Hematopoietic multipotent progenitor cell (in vitro differentiated cells): Measurements from ENCODE around the gene POPDC2. TPM values are rescaled to one million over a fixed set of nuclear protein-coding genes. Genes with fewer than 3 reads are reported as not detected.
A peak's percentile ranks its signal among the peaks of the same experiment; 100 is the strongest.
"Not testable (repeated sequence)": the region's sequence is repeated elsewhere in the genome, so short reads cannot be mapped to it uniquely, and the experiment has no call there.

ENCODE experiments used
- DNase-seq, 3 donors: peaks; one replicate each; pipeline ENCODE4 v3.0.0-alpha.2; 2011 to 2015; ENCODE audit warnings: low read depth in 2 of 3, low spot score in 2 of 3
- total RNA-seq: library from RNA; depleted of rRNA; stranded (reverse); fragments of >200 nt; gene quantifications from one replicate; pipeline ENCODE4 v1.2.3, GENCODE V29; 2012

POPDC2 gene
- total RNA-seq = 0.54 TPM

GRCh38 chr3:119660474-119661440, at the start of gene POPDC2:
Gene POPDC2 (minus strand): TSS chr3:119660589. CDS start chr3:119660423, 166 bp downstream.
- DNase-seq = no peak

GRCh38 chr3:119703820-119704531, 43.6 kb upstream of the POPDC2 start:
- DNase-seq = no peak

- DNase-seq = peak; percentile 49 to 84 (median 79)
Measured at GRCh38 chr3:119702530-119703527, 42.4 kb upstream of the POPDC2 start, which contains the start of gene CFAP91. Gene CFAP91 (plus strand): TSS chr3:119703022. CDS start chr3:119703099, 77 bp downstream.

- DNase-seq = peak in 1 of 3 donors; percentile 34
Measured at GRCh38 chr3:119700920-119701734, 40.7 kb upstream of the POPDC2 start.

GRCh38 chr3:119700269-119700919, 40.0 kb upstream of the POPDC2 start:
- peak in 2 of 3 donors; percentile 59 to 63 for DNase-seq

- DNase-seq = no peak
Measured at GRCh38 chr3:119697394-119697793, 37.0 kb upstream of the POPDC2 start.

- no peak for DNase-seq
Measured at GRCh38 chr3:119695480-119695879, 35.1 kb upstream of the POPDC2 start.

- DNase-seq = no peak
Measured at GRCh38 chr3:119690043-119690656, 29.8 kb upstream of the POPDC2 start.

- DNase-seq = no peak
Measured at GRCh38 chr3:119683421-119683820, 23.0 kb upstream of the POPDC2 start.

- peak in 2 of 3 donors; percentile 20 to 74 for DNase-seq
Measured at GRCh38 chr3:119681279-119681678, 20.9 kb upstream of the POPDC2 start.

- DNase-seq = no peak
Measured at GRCh38 chr3:119679874-119680273, 19.5 kb upstream of the POPDC2 start.

GRCh38 chr3:119678209-119678608, 17.8 kb upstream of the POPDC2 start:
- DNase-seq = not testable (repeated sequence)

GRCh38 chr3:119677641-119677934, 17.2 kb upstream of the POPDC2 start:
- DNase-seq = no peak

GRCh38 chr3:119676771-119677640, 16.6 kb upstream of the POPDC2 start, which contains the start of gene COX17:
Gene COX17 (minus strand): TSS chr3:119677406. CDS start chr3:119677310, 96 bp downstream.
- DNase-seq = peak; percentile 98

- DNase-seq = no peak
Measured at GRCh38 chr3:119676020-119676419, 15.6 kb upstream of the POPDC2 start.

GRCh38 chr3:119675188-119675874, 14.9 kb upstream of the POPDC2 start:
- DNase-seq = no peak

GRCh38 chr3:119673875-119674274, 13.5 kb upstream of the POPDC2 start:
- no peak for DNase-seq
